Sigmoid colon (tissue), 3 donors: ENCODE data around the gene NR1I2.

ENCODE experiments used
- CTCF ChIP-seq, 4 experiments: fragments of 450-650 bp in 3 of 4; fragments of 200-600 bp in 1 of 4; IDR thresholded peaks; one replicate each; pipeline ENCODE4 v1.5.1; 2016 to 2019; ENCODE audit warnings: antibody characterized with exemption in 4 of 4, mild to moderate bottlenecking in 3 of 4, moderate library complexity in 2 of 4
- POLR2A ChIP-seq, 2 donors: fragments of 450-650 bp; IDR thresholded peaks; one replicate each; pipeline ENCODE4 v1.6.1; 2016; ENCODE audit warnings: antibody characterized with exemption in 2 of 2, mild to moderate bottlenecking in 2 of 2, moderate library complexity in 2 of 2

DNA sequence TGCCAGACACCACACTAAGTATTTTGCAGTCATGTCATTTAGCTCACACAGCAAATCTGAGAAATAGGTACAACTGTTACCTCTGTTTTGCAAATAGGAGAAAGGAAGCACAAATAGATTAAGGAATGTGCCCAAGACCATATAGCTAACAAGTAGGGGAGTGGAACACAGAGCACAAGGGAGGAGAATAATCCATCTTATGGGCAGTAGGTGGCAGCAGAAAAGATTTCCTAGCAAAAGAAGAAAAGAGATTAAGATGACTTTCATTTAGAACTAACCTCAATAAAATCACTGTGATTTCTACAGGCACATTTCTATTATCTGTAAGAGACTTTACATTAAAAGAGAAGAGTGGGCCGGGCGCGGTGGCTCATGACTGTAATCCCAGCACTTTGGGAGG, 49.1 kb downstream of the NR1I2 start:
- TF ChIP-seq CTCF (IDR thresholded peaks at IDR 0.05) (no peak), POLR2A (IDR thresholded peaks at IDR 0.05) (no peak)
